HepG2 (cell line): ENCODE measurements around the gene CEBPZOS. TPM values are rescaled to one million over a fixed set of nuclear protein-coding genes. Genes with fewer than 3 reads are reported as not detected.

ENCODE experiments used
- FOXC1 ChIP-seq: sonication (generic); formaldehyde crosslinking; IDR thresholded peaks from 2 replicates; pipeline ENCODE4 v1.8.0; 2022; ENCODE audit warnings: mild to moderate bottlenecking, missing genetic modification reagents, borderline replicate concordance
- HDAC1 ChIP-seq: sonication (generic); formaldehyde crosslinking; IDR thresholded peaks from 2 replicates; pipeline ENCODE4 v1.5.1; 2020; ENCODE audit warnings: mild to moderate bottlenecking, missing genetic modification reagents
- KDM4B ChIP-seq: sonication (generic); formaldehyde crosslinking; IDR thresholded peaks from 2 replicates; pipeline ENCODE4 v1.4.0; 2020; ENCODE audit warnings: missing genetic modification reagents
- KLF9 ChIP-seq: IDR thresholded peaks from 2 replicates; pipeline ENCODE4 v1.6.1; 2016; ENCODE audit warnings: low read depth
- KMT2B ChIP-seq: IDR thresholded peaks from 2 replicates; pipeline ENCODE4 v1.6.1; 2016; ENCODE audit warnings: missing genetic modification reagents, missing compliant biosample characterization
- MBD4 ChIP-seq: IDR thresholded peaks from 2 replicates; pipeline ENCODE4 v1.6.1; 2012; ENCODE audit warnings: low read length, inconsistent platforms, borderline replicate concordance
- NFYB ChIP-seq: sonication (generic); formaldehyde crosslinking; IDR thresholded peaks from 2 replicates; pipeline ENCODE4 v1.4.0; 2020; ENCODE audit warnings: missing genetic modification reagents
- PAX8 ChIP-seq: sonication (generic); formaldehyde crosslinking; IDR thresholded peaks from 2 replicates; pipeline ENCODE4 v1.8.0; 2022; ENCODE audit warnings: mild to moderate bottlenecking, missing genetic modification reagents, borderline replicate concordance
- SATB2 ChIP-seq: sonication (generic); formaldehyde crosslinking; IDR thresholded peaks from 2 replicates; pipeline ENCODE4 v1.5.0; 2020; ENCODE audit warnings: missing genetic modification reagents
- SCMH1 ChIP-seq: sonication (generic); formaldehyde crosslinking; IDR thresholded peaks from 2 replicates; pipeline ENCODE4 v1.9.0; 2021; ENCODE audit warnings: missing genetic modification reagents, mild to moderate bottlenecking, borderline replicate concordance
- SMC3 ChIP-seq: IDR thresholded peaks from 2 replicates; pipeline ENCODE4 v1.6.1; 2011; ENCODE audit warnings: low read length, improper control_type of control experiment
- ZNF124 ChIP-seq: sonication (generic); formaldehyde crosslinking; IDR thresholded peaks from 2 replicates; pipeline ENCODE4 v1.4.0; 2020; ENCODE audit warnings: missing genetic modification reagents
- ZNF24 ChIP-seq: fragments of 450-650 bp; IDR thresholded peaks from 2 replicates; pipeline ENCODE4 v1.6.1; 2017; ENCODE audit warnings: antibody characterized with exemption, mild to moderate bottlenecking
- ZNF318 ChIP-seq: sonication (generic); formaldehyde crosslinking; IDR thresholded peaks from 2 replicates; pipeline ENCODE4 v1.4.0; 2020; ENCODE audit warnings: mild to moderate bottlenecking, missing genetic modification reagents
- ZNF569 ChIP-seq: sonication (generic); formaldehyde crosslinking; IDR thresholded peaks from 2 replicates; pipeline ENCODE4 v1.5.0; 2020; ENCODE audit warnings: mild to moderate bottlenecking, missing genetic modification reagents, moderate library complexity, borderline replicate concordance
- ZNF614 ChIP-seq: IDR thresholded peaks from 2 replicates; pipeline ENCODE4 v1.6.1; 2018; ENCODE audit warnings: missing biosample characterization, missing genetic modification reagents, inconsistent platforms, borderline replicate concordance
- ZNF776 ChIP-seq: sonication (generic); formaldehyde crosslinking; IDR thresholded peaks from 2 replicates; pipeline ENCODE4 v1.4.0; 2020; ENCODE audit warnings: mild to moderate bottlenecking, missing genetic modification reagents
- polyA plus RNA-seq, 8 experiments: library from polyadenylated mRNA; depleted of rRNA in 3 of 8; stranded (reverse) in 7 of 8; unstranded in 1 of 8; fragments of >200 nt; fragmentation: Illumina TruSeq in 4 of 8; extraction: Trizol in 4 of 8; gene quantifications; 2 replicates each; pipeline versions ENCODE4 v1.2.1 to v1.2.3, GENCODE V29; 2011 to 2016; ENCODE audit warnings: low read depth in 4 of 8, missing spikeins in 1 of 8, mixed read lengths in 1 of 8; ENCODE audit not compliant: insufficient read depth in 1 of 8
- total RNA-seq, 5 experiments: library from RNA; depleted of rRNA; stranded (reverse); fragments of >200 nt; fragmentation: Illumina TruSeq; extraction: Trizol; gene quantifications; 2 replicates each; pipeline ENCODE4 v1.2.3, GENCODE V29; 2016; ENCODE audit warnings: low read depth in 1 of 5
- TF ChIP-seq, protein P1 (sequence below): sonication (generic); formaldehyde crosslinking; IDR thresholded peaks from 2 replicates; pipeline ENCODE4 v1.5.0; 2020; ENCODE audit warnings: mild to moderate bottlenecking, missing genetic modification reagents
- TF ChIP-seq, protein P2 (sequence below): IDR thresholded peaks from 2 replicates; pipeline ENCODE4 v1.6.1; 2016; ENCODE audit warnings: missing compliant biosample characterization, missing genetic modification reagents, borderline replicate concordance

CEBPZOS gene
- total and polyA plus RNA-seq, 2 of the 13 experiments (the other 11 are each of a cell fraction or from before 2014, with no cell fraction given) = 18.6 to 44.7 TPM

GRCh38 chr2:37156071-37156856 lies 40.0 kb upstream of the CEBPZOS start (continued):
- TF ChIP-seq, protein P1, sequence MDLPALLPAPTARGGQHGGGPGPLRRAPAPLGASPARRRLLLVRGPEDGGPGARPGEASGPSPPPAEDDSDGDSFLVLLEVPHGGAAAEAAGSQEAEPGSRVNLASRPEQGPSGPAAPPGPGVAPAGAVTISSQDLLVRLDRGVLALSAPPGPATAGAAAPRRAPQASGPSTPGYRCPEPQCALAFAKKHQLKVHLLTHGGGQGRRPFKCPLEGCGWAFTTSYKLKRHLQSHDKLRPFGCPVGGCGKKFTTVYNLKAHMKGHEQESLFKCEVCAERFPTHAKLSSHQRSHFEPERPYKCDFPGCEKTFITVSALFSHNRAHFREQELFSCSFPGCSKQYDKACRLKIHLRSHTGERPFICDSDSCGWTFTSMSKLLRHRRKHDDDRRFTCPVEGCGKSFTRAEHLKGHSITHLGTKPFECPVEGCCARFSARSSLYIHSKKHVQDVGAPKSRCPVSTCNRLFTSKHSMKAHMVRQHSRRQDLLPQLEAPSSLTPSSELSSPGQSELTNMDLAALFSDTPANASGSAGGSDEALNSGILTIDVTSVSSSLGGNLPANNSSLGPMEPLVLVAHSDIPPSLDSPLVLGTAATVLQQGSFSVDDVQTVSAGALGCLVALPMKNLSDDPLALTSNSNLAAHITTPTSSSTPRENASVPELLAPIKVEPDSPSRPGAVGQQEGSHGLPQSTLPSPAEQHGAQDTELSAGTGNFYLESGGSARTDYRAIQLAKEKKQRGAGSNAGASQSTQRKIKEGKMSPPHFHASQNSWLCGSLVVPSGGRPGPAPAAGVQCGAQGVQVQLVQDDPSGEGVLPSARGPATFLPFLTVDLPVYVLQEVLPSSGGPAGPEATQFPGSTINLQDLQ (CRISPR knock-in tag) = 0 out of 2 replicates have a peak, but pooled peaks have one; percentile 28
- TF ChIP-seq HDAC1 (CRISPR knock-in tag) (no peak), SATB2 (CRISPR knock-in tag) (no peak), ZNF569 (CRISPR knock-in tag) (no peak), FOXC1 (CRISPR knock-in tag) (0 out of 2 replicates have a peak, but pooled peaks have one; percentile 25), ZNF318 (CRISPR knock-in tag) (no peak), SMC3 (no peak), PAX8 (CRISPR knock-in tag) (no peak), ZNF614 (CRISPR knock-in tag) (0 out of 2 replicates have a peak, but pooled peaks have one; percentile 12), NFYB (CRISPR knock-in tag) (no peak), MBD4 (no peak), ZNF124 (CRISPR knock-in tag) (no peak), ZNF776 (CRISPR knock-in tag) (no peak; the same call in 1 of the 2 replicates), KLF9 (no peak), KDM4B (no peak), SCMH1 (no peak), KMT2B (CRISPR knock-in tag) (no peak), ZNF24 (no peak)
- TF ChIP-seq, protein P2, sequence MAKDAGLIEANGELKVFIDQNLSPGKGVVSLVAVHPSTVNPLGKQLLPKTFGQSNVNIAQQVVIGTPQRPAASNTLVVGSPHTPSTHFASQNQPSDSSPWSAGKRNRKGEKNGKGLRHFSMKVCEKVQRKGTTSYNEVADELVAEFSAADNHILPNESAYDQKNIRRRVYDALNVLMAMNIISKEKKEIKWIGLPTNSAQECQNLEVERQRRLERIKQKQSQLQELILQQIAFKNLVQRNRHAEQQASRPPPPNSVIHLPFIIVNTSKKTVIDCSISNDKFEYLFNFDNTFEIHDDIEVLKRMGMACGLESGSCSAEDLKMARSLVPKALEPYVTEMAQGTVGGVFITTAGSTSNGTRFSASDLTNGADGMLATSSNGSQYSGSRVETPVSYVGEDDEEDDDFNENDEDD = no peak
